Fibroblast of lung (primary cell): ENCODE measurements around the gene LRP8. TPM values are rescaled to one million over a fixed set of nuclear protein-coding genes. Genes with fewer than 3 reads are reported as not detected.

Experiments used
- DNase-seq, 2 donors: peaks; one replicate each; pipeline versions ENCODE4 v3.0.0 to v3.0.0-alpha.2; 2010; ENCODE audit warnings: low read depth in 2 of 2
- H2AFZ ChIP-seq: 2 replicates; pipeline ENCODE4 v1.5.1; 2012; ENCODE audit warnings: low read length, control low read depth, inconsistent platforms
- H3K27ac ChIP-seq: 2 replicates; pipeline ENCODE4 v1.5.1; 2011; ENCODE audit warnings: low read length, control low read depth; ENCODE audit not compliant: insufficient read depth
- H3K27me3 ChIP-seq: 2 replicates; pipeline ENCODE4 v1.5.1; 2011; ENCODE audit warnings: mild to moderate bottlenecking, low read length; ENCODE audit not compliant: control insufficient read depth, insufficient read depth
- H3K36me3 ChIP-seq: 2 replicates; pipeline ENCODE4 v1.5.1; 2011; ENCODE audit warnings: low read length; ENCODE audit not compliant: control insufficient read depth, insufficient read depth
- H3K4me1 ChIP-seq: 2 replicates; pipeline ENCODE4 v1.5.1; 2011; ENCODE audit warnings: low read length; ENCODE audit not compliant: control insufficient read depth, insufficient read depth; ENCODE audit errors: extremely low read depth
- H3K4me2 ChIP-seq: 2 replicates; pipeline ENCODE4 v1.5.1; 2011; ENCODE audit warnings: low read length, control low read depth; ENCODE audit not compliant: insufficient read depth; ENCODE audit errors: extremely low read depth
- H3K4me3 ChIP-seq, 4 experiments: fragments of 200-600 bp in 1 of 4; sonication (generic) in 1 of 4; replicated peaks in 1 of 4; 2 replicates each; pipeline ENCODE4 v1.5.1; 2011 to 2016; ENCODE audit warnings: low read length in 4 of 4, low read depth in 3 of 4, mild to moderate bottlenecking in 3 of 4, control low read depth in 2 of 4, inconsistent platforms in 1 of 4, mixed read lengths in 1 of 4; ENCODE audit not compliant: insufficient read depth in 1 of 4; ENCODE audit errors: control extremely low read depth in 1 of 4
- H3K79me2 ChIP-seq: 2 replicates; pipeline ENCODE4 v1.5.1; 2012; ENCODE audit warnings: mild to moderate bottlenecking, low read length, inconsistent platforms; ENCODE audit not compliant: control insufficient read depth, insufficient read depth
- H3K9ac ChIP-seq: 2 replicates; pipeline ENCODE4 v1.5.1; 2011; ENCODE audit warnings: mild to moderate bottlenecking, low read length, control low read depth; ENCODE audit not compliant: insufficient read depth
- H3K9me3 ChIP-seq: 2 replicates; pipeline ENCODE4 v1.5.1; 2012; ENCODE audit warnings: low read depth, low read length; ENCODE audit not compliant: control insufficient read depth, insufficient read depth
- H4K20me1 ChIP-seq: 2 replicates; pipeline ENCODE4 v1.5.1; 2011; ENCODE audit warnings: low read length; ENCODE audit not compliant: control insufficient read depth, insufficient read depth; ENCODE audit errors: extremely low read depth
- CTCF ChIP-seq, 2 donors: IDR thresholded peaks in 1 of 2; conservative IDR thresholded peaks in 1 of 2; 1 replicate in 1 of 2; 2 replicates in 1 of 2; pipeline ENCODE4 v1.5.1; 2011 to 2012; ENCODE audit warnings: low read length in 2 of 2, control low read depth in 1 of 2, inconsistent platforms in 1 of 2, low read depth in 1 of 2, mild to moderate bottlenecking in 1 of 2
- EZH2 ChIP-seq: IDR thresholded peaks from 2 replicates; pipeline ENCODE4 v1.5.1; 2012; ENCODE audit warnings: low read length, control low read depth, mild to moderate bottlenecking; ENCODE audit errors: missing control alignments
- polyA plus RNA-seq, 2 donors: library from polyadenylated mRNA; depleted of rRNA in 1 of 2; stranded (reverse) in 1 of 2; unstranded in 1 of 2; fragments of >200 nt; gene quantifications; 2 replicates each; pipeline ENCODE4 v1.2.1, GENCODE V29; 2011 to 2012; ENCODE audit warnings: missing spikeins in 1 of 2
- total RNA-seq: library from RNA; depleted of rRNA; stranded (reverse); fragments of >200 nt; gene quantifications from 2 replicates; pipeline ENCODE4 v1.2.1, GENCODE V29; 2014

LRP8 gene
- total and polyA plus RNA-seq, 2 donors (not counting 1 experiment from before 2014, with no cell fraction given): 8.4 to 10.3 TPM

GRCh38 chr1:53316766-53317581 lies 10.9 kb downstream of the LRP8 start:
- Histone ChIP-seq H3K4me2 (no peak overlapping the region), H3K4me3 (no peak overlapping the region), H3K27ac (no peak overlapping the region), H2AFZ (no peak overlapping the region), H3K79me2 (no peaks in the 10 kb centered on the region), H3K4me1 (no peaks in the 10 kb centered on the region), H3K9me3 (no peaks in the 10 kb centered on the region), H4K20me1 (no peaks in the 10 kb centered on the region), H3K27me3 (no peaks in the 10 kb centered on the region), H3K36me3 (peaks cover 8% of the 10 kb centered on the region), H3K9ac (no peak overlapping the region)
- TF ChIP-seq EZH2 (no peak), CTCF (conservative IDR thresholded peaks at IDR 0.05 in 1 of 2, IDR thresholded peaks at IDR 0.05 in 1 of 2; ENCODE audit: low read depth in 1 of 2, low read length in 2 of 2) (no peak)
- no peak for DNase-seq

- Histone ChIP-seq H3K4me3 (no peak overlapping the region), H3K27ac (no peak overlapping the region), H3K9me3 (no peaks in the 10 kb centered on the region), H3K79me2 (no peaks in the 10 kb centered on the region), H3K4me2 (no peak overlapping the region), H3K4me1 (no peaks in the 10 kb centered on the region), H3K27me3 (no peaks in the 10 kb centered on the region), H4K20me1 (no peaks in the 10 kb centered on the region), H3K9ac (no peak overlapping the region), H3K36me3 (peaks cover 7% of the 10 kb centered on the region), H2AFZ (no peak overlapping the region)
- no peak for DNase-seq
- no peak for TF ChIP-seq EZH2
- no peak for TF ChIP-seq CTCF (conservative IDR thresholded peaks at IDR 0.05 in 1 of 2, IDR thresholded peaks at IDR 0.05 in 1 of 2; ENCODE audit: low read depth in 1 of 2, low read length in 2 of 2)
Observed at GRCh38 chr1:53316424-53316765, 11.5 kb downstream of the LRP8 start.

- Histone ChIP-seq H3K27ac (no peak overlapping the region), H3K4me1 (no peaks in the 10 kb centered on the region), H3K9me3 (no peaks in the 10 kb centered on the region), H3K79me2 (no peaks in the 10 kb centered on the region), H3K4me3 (no peak overlapping the region), H4K20me1 (no peaks in the 10 kb centered on the region), H3K9ac (no peak overlapping the region), H3K4me2 (no peak overlapping the region), H2AFZ (no peak overlapping the region), H3K36me3 (peaks cover 7% of the 10 kb centered on the region), H3K27me3 (no peaks in the 10 kb centered on the region)
- no peak for DNase-seq
- TF ChIP-seq CTCF (conservative IDR thresholded peaks at IDR 0.05 in 1 of 2, IDR thresholded peaks at IDR 0.05 in 1 of 2; ENCODE audit: low read depth in 1 of 2, low read length in 2 of 2) (peak in 1 of 2 donors; percentile 23), EZH2 (no peak)
Observed at GRCh38 chr1:53315456-53316423, 12.1 kb downstream of the LRP8 start.
